ENCODE measurements around the gene HLA-B.

- TF ChIP-seq TAF1 (IDR thresholded peaks at IDR 0.05; ENCODE audit: borderline replicate concordance, insufficient read depth, low read length) (no peak), POLR2AphosphoS5 (IDR thresholded peaks at IDR 0.05; ENCODE audit: low read depth, low read length) (no peak)
Measured at GRCh38 chr6:31363811-31364210, 6.8 kb upstream of the HLA-B start.
